Measurements from ENCODE around the gene GABRB3.

The GABRB3 gene

GRCh38 chr15:26516102-26516980 lies 256.5 kb downstream of the GABRB3 start:
- in situ Hi-C loops (cut with HindIII; ENCODE audit: low pct_ligation_motif_present, low sequenced_read_pairs) = no loop called here
- TF ChIP-seq CTCF (IDR thresholded peaks at IDR 0.05; ENCODE audit: low read depth, low read length, missing control alignments) = no peak
- Histone ChIP-seq H3K27ac (no peak overlapping the region), H3K36me3 (replicated peaks) (no peaks in the 10 kb centered on the region), H3K27me3 (replicated peaks) (no peaks in the 10 kb centered on the region), H3K4me3 (ENCODE audit: low read depth, low read length) (no peak overlapping the region)
- DNase-seq = no peak

GRCh38 chr15:26504009-26504408 lies 268.9 kb downstream of the GABRB3 start:
- no peak for TF ChIP-seq CTCF (IDR thresholded peaks at IDR 0.05; ENCODE audit: low read depth, low read length, missing control alignments)
- in situ Hi-C loops (cut with HindIII; ENCODE audit: low pct_ligation_motif_present, low sequenced_read_pairs) = no loop called here

More at GRCh38 chr15:26504009-26504408, 268.9 kb downstream of the GABRB3 start:
- H3K27ac ChIP-seq = no peak overlapping the region
- H3K4me3 ChIP-seq (ENCODE audit: low read depth, low read length) = no peak overlapping the region
- no peaks in the 10 kb centered on the region for H3K36me3 ChIP-seq (replicated peaks)
- no peaks in the 10 kb centered on the region for H3K27me3 ChIP-seq (replicated peaks)
- no peak for DNase-seq
